ENCODE data around the gene STRBP. TPM values are rescaled to one million over a fixed set of nuclear protein-coding genes. Genes with fewer than 3 reads are reported as not detected.
"Not testable (repeated sequence)": the region's sequence is repeated elsewhere in the genome, so short reads cannot be mapped to it uniquely, and the experiment has no call there.

The STRBP gene
- polyA plus RNA-seq, 3 donors from 2014 or later, result 9.0 to 15.8 (median 10.4) TPM

- Mint-ChIP-seq H3K27me3 (ENCODE audit: low read depth in 3 of 3) (no peaks in the 10 kb centered on the region), H3K27ac (no peak overlapping the region), H3K36me3 (no peaks in the 10 kb centered on the region), H3K4me1 (no peaks in the 10 kb centered on the region), H3K9me3 (no peaks in the 10 kb centered on the region), H3K4me3 (no peak overlapping the region)
- DNase-seq, result no peak
These were observed 16.6 kb downstream of the STRBP start for GRCh38 chr9:123251741-123252140.

- DNase-seq, result no peak
- Mint-ChIP-seq H3K4me3 (no peak overlapping the region), H3K27ac (no peak overlapping the region), H3K9me3 (no peaks in the 10 kb centered on the region), H3K27me3 (ENCODE audit: low read depth in 3 of 3) (no peaks in the 10 kb centered on the region), H3K36me3 (no peaks in the 10 kb centered on the region), H3K4me1 (peaks cover under 1 to 3% of the 10 kb centered on the region in 2 donors)
These were observed 17.1 kb downstream of the STRBP start for GRCh38 chr9:123251324-123251723.

GRCh38 chr9:123250504-123250903 is 17.9 kb downstream of the STRBP start:
- no peak overlapping the region for H3K4me3 Mint-ChIP-seq
- H3K9me3 Mint-ChIP-seq, result no peaks in the 10 kb centered on the region
- no peaks in the 10 kb centered on the region for H3K27me3 Mint-ChIP-seq (ENCODE audit: low read depth in 3 of 3)
- no peaks in the 10 kb centered on the region for H3K36me3 Mint-ChIP-seq
- H3K4me1 Mint-ChIP-seq, result peaks cover 8 to 11% of the 10 kb centered on the region in 2 donors
- H3K27ac Mint-ChIP-seq, result no peak overlapping the region
- no peak for DNase-seq

- not testable (repeated sequence) for H3K36me3 Mint-ChIP-seq; H3K27ac Mint-ChIP-seq; H3K27me3 Mint-ChIP-seq (ENCODE audit: low read depth in 3 of 3); DNase-seq; H3K4me3 Mint-ChIP-seq; H3K9me3 Mint-ChIP-seq
- peaks cover 8 to 12% of the 10 kb centered on the region in 2 donors for H3K4me1 Mint-ChIP-seq
These were observed 19.2 kb downstream of the STRBP start for GRCh38 chr9:123249162-123249561.

GRCh38 chr9:123248630-123249029 is 19.8 kb downstream of the STRBP start:
- H3K9me3 Mint-ChIP-seq, result no peaks in the 10 kb centered on the region
- no peak overlapping the region for H3K27ac Mint-ChIP-seq
- H3K4me3 Mint-ChIP-seq, result no peak overlapping the region
- H3K4me1 Mint-ChIP-seq, result peaks cover 8 to 12% of the 10 kb centered on the region in 2 donors
- no peak for DNase-seq
- H3K27me3 Mint-ChIP-seq (ENCODE audit: low read depth in 3 of 3), result no peaks in the 10 kb centered on the region
- H3K36me3 Mint-ChIP-seq, result no peaks in the 10 kb centered on the region

GRCh38 chr9:123246534-123246933 is 21.9 kb downstream of the STRBP start:
- Mint-ChIP-seq H3K27ac (no peak overlapping the region), H3K27me3 (ENCODE audit: low read depth in 3 of 3) (peaks cover 2 to 3% (median 2%) of the 10 kb centered on the region in 3 donors), H3K9me3 (no peaks in the 10 kb centered on the region), H3K36me3 (peaks cover 0 to 5% (median 0%) of the 10 kb centered on the region in 3 donors), H3K4me3 (no peak overlapping the region), H3K4me1 (peaks cover 8 to 12% of the 10 kb centered on the region in 2 donors)
- no peak for DNase-seq

GRCh38 chr9:123239726-123240125 is 28.7 kb downstream of the STRBP start:
- Mint-ChIP-seq H3K36me3 (peaks cover 0 to 6% (median 0%) of the 10 kb centered on the region in 3 donors), H3K27ac (no peak overlapping the region)
- DNase-seq, result no peak

GRCh38 chr9:123238365-123238764 is 30.0 kb downstream of the STRBP start:
- no peak overlapping the region for H3K27ac Mint-ChIP-seq
- H3K9me3 Mint-ChIP-seq, result no peaks in the 10 kb centered on the region
- H3K4me1 Mint-ChIP-seq, result peaks cover 0 to 7% of the 10 kb centered on the region in 2 donors
- peaks cover 0 to 6% (median 0%) of the 10 kb centered on the region in 3 donors for H3K36me3 Mint-ChIP-seq
- no peak for DNase-seq
- H3K27me3 Mint-ChIP-seq (ENCODE audit: low read depth in 3 of 3), result peaks cover 2 to 3% (median 3%) of the 10 kb centered on the region in 3 donors
- H3K4me3 Mint-ChIP-seq, result no peak overlapping the region

More at GRCh38 chr9:123239726-123240125, 28.7 kb downstream of the STRBP start:
- H3K27me3 Mint-ChIP-seq (ENCODE audit: low read depth in 3 of 3), result peaks cover 2 to 3% (median 2%) of the 10 kb centered on the region in 3 donors
- no peaks in the 10 kb centered on the region for H3K9me3 Mint-ChIP-seq
- H3K4me1 Mint-ChIP-seq, result peaks cover 0 to 7% of the 10 kb centered on the region in 2 donors
- no peak overlapping the region for H3K4me3 Mint-ChIP-seq

GRCh38 chr9:123237220-123237619 is 31.2 kb downstream of the STRBP start:
- Mint-ChIP-seq H3K9me3 (no peaks in the 10 kb centered on the region), H3K27me3 (ENCODE audit: low read depth in 3 of 3) (peaks cover 0 to 2% (median 2%) of the 10 kb centered on the region in 3 donors), H3K27ac (no peak overlapping the region), H3K4me3 (no peak overlapping the region), H3K36me3 (peaks cover 0 to 6% (median 0%) of the 10 kb centered on the region in 3 donors), H3K4me1 (peaks cover 0 to 7% of the 10 kb centered on the region in 2 donors)
- DNase-seq, result no peak

GRCh38 chr9:123235448-123235847 is 32.9 kb downstream of the STRBP start:
- DNase-seq, result no peak
- no peaks in the 10 kb centered on the region for H3K9me3 Mint-ChIP-seq
- peaks cover 0 to 2% (median 0%) of the 10 kb centered on the region in 3 donors for H3K27me3 Mint-ChIP-seq (ENCODE audit: low read depth in 3 of 3)
- no peak overlapping the region for H3K4me3 Mint-ChIP-seq
- H3K36me3 Mint-ChIP-seq, result no peaks in the 10 kb centered on the region
- H3K4me1 Mint-ChIP-seq, result peaks cover 0 to 7% of the 10 kb centered on the region in 2 donors
- H3K27ac Mint-ChIP-seq, result no peak overlapping the region

- no peaks in the 10 kb centered on the region for H3K36me3 Mint-ChIP-seq
- no peak for DNase-seq
- no peak overlapping the region for H3K27ac Mint-ChIP-seq
- peaks cover 0 to 7% of the 10 kb centered on the region in 2 donors for H3K4me1 Mint-ChIP-seq
- no peaks in the 10 kb centered on the region for H3K9me3 Mint-ChIP-seq
- no peak overlapping the region for H3K4me3 Mint-ChIP-seq
- H3K27me3 Mint-ChIP-seq (ENCODE audit: low read depth in 3 of 3), result peaks cover 0 to 2% (median 0%) of the 10 kb centered on the region in 3 donors
These were observed 33.5 kb downstream of the STRBP start for GRCh38 chr9:123234853-123235252.

- no peak overlapping the region for H3K27ac Mint-ChIP-seq
- H3K9me3 Mint-ChIP-seq, result no peaks in the 10 kb centered on the region
- H3K36me3 Mint-ChIP-seq, result no peaks in the 10 kb centered on the region
- no peak overlapping the region for H3K4me3 Mint-ChIP-seq
- H3K27me3 Mint-ChIP-seq (ENCODE audit: low read depth in 3 of 3), result peaks cover 0 to 2% (median 0%) of the 10 kb centered on the region in 3 donors
- DNase-seq, result no peak
- H3K4me1 Mint-ChIP-seq, result peaks cover 0 to 7% of the 10 kb centered on the region in 2 donors
These were observed 36.1 kb downstream of the STRBP start for GRCh38 chr9:123232332-123232731.

- no peaks in the 10 kb centered on the region for H3K36me3 Mint-ChIP-seq
- H3K9me3 Mint-ChIP-seq, result no peaks in the 10 kb centered on the region
- peaks cover 0 to 2% (median 0%) of the 10 kb centered on the region in 3 donors for H3K27me3 Mint-ChIP-seq (ENCODE audit: low read depth in 3 of 3)
- peaks cover 0 to 7% of the 10 kb centered on the region in 2 donors for H3K4me1 Mint-ChIP-seq
- no peak for DNase-seq
- no peak overlapping the region for H3K27ac Mint-ChIP-seq
- no peak overlapping the region for H3K4me3 Mint-ChIP-seq
These were observed 37.0 kb downstream of the STRBP start for GRCh38 chr9:123231421-123231820.

GRCh38 chr9:123228967-123229366 is 39.4 kb downstream of the STRBP start:
- Mint-ChIP-seq H3K27ac (no peak overlapping the region), H3K4me1 (peaks cover 13 to 18% of the 10 kb centered on the region in 2 donors), H3K36me3 (no peaks in the 10 kb centered on the region), H3K27me3 (ENCODE audit: low read depth in 3 of 3) (peaks cover 0 to 2% (median 0%) of the 10 kb centered on the region in 3 donors), H3K4me3 (no peak overlapping the region), H3K9me3 (no peaks in the 10 kb centered on the region)
- no peak for DNase-seq

- Mint-ChIP-seq H3K36me3 (peaks cover 0 to 4% (median 0%) of the 10 kb centered on the region in 3 donors), H3K4me1 (peaks cover 13 to 18% of the 10 kb centered on the region in 2 donors), H3K27me3 (ENCODE audit: low read depth in 3 of 3) (peaks cover 0 to 3% (median 0%) of the 10 kb centered on the region in 3 donors), H3K4me3 (no peak overlapping the region), H3K9me3 (no peaks in the 10 kb centered on the region), H3K27ac (no peak overlapping the region)
- no peak for DNase-seq
These were observed 42.4 kb downstream of the STRBP start for GRCh38 chr9:123225995-123226394.

All from immature natural killer cell (primary cell).